ENCODE data around the gene FAM227B.

DNA sequence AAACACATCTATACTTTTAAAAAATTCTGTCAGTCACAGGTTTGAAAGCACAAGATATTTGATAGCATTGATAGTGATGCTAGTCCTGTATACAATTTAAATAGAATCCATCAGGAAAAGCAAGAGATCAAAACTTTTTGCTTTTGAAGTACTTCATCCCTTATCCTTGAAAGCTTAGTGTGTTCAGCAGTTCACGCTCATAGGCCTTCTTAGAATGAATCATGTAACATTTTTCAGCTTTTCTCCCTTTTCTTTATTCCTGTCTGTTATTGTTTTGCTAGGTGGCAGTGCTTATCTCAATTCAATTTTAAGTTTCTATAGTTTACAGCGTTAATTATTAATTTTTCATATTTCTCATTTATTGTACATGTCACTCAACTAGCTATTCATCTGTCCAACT is 128.5 kb downstream of the FAM227B start:
- TF ChIP-seq, protein P1, sequence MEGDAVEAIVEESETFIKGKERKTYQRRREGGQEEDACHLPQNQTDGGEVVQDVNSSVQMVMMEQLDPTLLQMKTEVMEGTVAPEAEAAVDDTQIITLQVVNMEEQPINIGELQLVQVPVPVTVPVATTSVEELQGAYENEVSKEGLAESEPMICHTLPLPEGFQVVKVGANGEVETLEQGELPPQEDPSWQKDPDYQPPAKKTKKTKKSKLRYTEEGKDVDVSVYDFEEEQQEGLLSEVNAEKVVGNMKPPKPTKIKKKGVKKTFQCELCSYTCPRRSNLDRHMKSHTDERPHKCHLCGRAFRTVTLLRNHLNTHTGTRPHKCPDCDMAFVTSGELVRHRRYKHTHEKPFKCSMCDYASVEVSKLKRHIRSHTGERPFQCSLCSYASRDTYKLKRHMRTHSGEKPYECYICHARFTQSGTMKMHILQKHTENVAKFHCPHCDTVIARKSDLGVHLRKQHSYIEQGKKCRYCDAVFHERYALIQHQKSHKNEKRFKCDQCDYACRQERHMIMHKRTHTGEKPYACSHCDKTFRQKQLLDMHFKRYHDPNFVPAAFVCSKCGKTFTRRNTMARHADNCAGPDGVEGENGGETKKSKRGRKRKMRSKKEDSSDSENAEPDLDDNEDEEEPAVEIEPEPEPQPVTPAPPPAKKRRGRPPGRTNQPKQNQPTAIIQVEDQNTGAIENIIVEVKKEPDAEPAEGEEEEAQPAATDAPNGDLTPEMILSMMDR (IDR thresholded peaks at IDR 0.05), result no peak
- no peak for TF ChIP-seq POLR2A (IDR thresholded peaks at IDR 0.05)
